Measurements from ENCODE around the gene ZNF2.

ZNF2 gene

DNA sequence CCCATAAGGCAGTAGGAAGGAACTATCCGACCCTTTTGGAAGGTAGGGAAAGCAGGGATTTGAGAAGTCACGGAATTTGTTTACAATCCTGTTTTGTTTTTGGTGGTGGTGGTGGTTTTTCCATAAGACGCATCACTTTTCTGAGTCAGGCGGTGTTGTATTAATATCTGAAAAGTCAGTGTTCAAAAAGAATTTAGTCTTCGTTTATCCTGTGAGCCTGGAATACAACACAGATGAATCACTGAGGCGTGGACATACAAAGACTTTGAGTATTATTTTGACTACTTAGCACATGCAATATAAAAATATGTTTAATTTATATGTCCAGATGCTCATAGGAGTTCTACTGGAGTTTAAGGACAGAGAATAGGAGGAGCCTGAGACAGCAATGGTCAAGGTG, 42.5 kb downstream of the ZNF2 start:
- TF ChIP-seq, protein P1, sequence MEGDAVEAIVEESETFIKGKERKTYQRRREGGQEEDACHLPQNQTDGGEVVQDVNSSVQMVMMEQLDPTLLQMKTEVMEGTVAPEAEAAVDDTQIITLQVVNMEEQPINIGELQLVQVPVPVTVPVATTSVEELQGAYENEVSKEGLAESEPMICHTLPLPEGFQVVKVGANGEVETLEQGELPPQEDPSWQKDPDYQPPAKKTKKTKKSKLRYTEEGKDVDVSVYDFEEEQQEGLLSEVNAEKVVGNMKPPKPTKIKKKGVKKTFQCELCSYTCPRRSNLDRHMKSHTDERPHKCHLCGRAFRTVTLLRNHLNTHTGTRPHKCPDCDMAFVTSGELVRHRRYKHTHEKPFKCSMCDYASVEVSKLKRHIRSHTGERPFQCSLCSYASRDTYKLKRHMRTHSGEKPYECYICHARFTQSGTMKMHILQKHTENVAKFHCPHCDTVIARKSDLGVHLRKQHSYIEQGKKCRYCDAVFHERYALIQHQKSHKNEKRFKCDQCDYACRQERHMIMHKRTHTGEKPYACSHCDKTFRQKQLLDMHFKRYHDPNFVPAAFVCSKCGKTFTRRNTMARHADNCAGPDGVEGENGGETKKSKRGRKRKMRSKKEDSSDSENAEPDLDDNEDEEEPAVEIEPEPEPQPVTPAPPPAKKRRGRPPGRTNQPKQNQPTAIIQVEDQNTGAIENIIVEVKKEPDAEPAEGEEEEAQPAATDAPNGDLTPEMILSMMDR (IDR thresholded peaks at IDR 0.05; ENCODE audit: poor library complexity, severe bottlenecking) = no peak
- peak overlapping the region; percentile 59 for H3K27ac ChIP-seq (ENCODE audit: poor library complexity, severe bottlenecking)
- no peak for DNase-seq (ENCODE audit: low spot score)
- H3K4me3 ChIP-seq (ENCODE audit: severe bottlenecking) = peak overlapping the region; percentile 54
- peaks cover 46% of the 10 kb centered on the region for H3K36me3 ChIP-seq (ENCODE audit: low read depth)
- H3K4me1 ChIP-seq (ENCODE audit: insufficient read depth, poor library complexity, severe bottlenecking) = no peaks in the 10 kb centered on the region
- H3K9me3 ChIP-seq (ENCODE audit: severe bottlenecking) = no peaks in the 10 kb centered on the region
- H3K27me3 ChIP-seq (ENCODE audit: insufficient read depth, poor library complexity, severe bottlenecking) = no peaks in the 10 kb centered on the region
- ATAC-seq (ENCODE audit: low read depth) = no peak

DNA sequence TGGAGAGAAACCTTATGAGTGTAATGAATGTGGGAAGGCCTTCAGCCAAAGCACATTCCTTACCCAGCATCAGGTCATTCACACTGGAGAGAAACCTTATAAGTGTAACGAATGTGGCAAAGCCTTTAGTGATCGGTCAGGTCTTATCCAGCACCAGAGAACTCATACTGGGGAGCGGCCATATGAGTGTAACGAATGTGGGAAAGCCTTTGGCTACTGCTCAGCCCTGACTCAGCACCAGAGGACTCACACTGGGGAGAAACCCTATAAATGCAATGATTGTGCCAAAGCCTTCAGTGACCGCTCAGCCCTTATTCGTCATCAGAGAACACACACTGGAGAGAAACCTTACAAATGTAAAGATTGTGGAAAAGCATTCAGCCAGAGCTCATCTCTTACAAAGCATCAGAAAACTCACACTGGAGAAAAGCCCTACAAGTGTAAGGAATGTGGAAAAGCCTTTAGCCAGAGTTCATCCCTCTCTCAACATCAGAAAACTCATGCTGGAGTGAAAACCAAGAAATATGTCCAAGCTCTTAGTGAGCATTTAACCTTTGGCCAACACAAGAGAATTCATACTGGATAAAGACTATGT, 49.5 kb downstream of the ZNF2 start:
- Histone ChIP-seq H3K4me1 (ENCODE audit: insufficient read depth, poor library complexity, severe bottlenecking) (no peaks in the 10 kb centered on the region), H3K27ac (ENCODE audit: poor library complexity, severe bottlenecking) (no peak overlapping the region), H3K36me3 (ENCODE audit: low read depth) (peaks cover 69% of the 10 kb centered on the region), H3K27me3 (ENCODE audit: insufficient read depth, poor library complexity, severe bottlenecking) (no peaks in the 10 kb centered on the region), H3K4me3 (ENCODE audit: severe bottlenecking) (no peak overlapping the region), H3K9me3 (ENCODE audit: severe bottlenecking) (peaks cover 45% of the 10 kb centered on the region)
- no peak for DNase-seq (ENCODE audit: low spot score)
- TF ChIP-seq, protein P1 (IDR thresholded peaks at IDR 0.05; ENCODE audit: poor library complexity, severe bottlenecking) = no peak
- ATAC-seq (ENCODE audit: low read depth) = no peak

DNA sequence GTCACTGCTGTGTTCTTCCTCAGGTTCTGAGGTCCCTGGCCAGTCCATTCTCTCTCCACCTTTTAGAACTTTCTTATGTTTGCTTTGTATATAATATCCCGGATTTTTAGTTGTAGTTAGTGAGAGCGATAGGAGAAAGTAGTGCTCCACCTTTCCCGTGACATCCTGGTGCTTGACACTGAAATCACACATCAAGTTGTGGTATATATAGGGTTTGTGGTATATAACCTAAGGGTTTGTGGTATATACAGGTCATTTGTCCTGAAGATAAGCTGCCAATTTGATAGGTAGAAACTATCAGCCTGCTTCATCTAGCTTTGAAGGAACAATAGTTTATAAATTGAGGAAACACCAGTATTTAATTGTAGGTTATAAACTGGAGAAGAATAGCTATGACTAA, 54.8 kb downstream of the ZNF2 start:
- no peaks in the 10 kb centered on the region for H3K27me3 ChIP-seq (ENCODE audit: insufficient read depth, poor library complexity, severe bottlenecking)
- H3K27ac ChIP-seq (ENCODE audit: poor library complexity, severe bottlenecking) = no peak overlapping the region
- no peak overlapping the region for H3K4me3 ChIP-seq (ENCODE audit: severe bottlenecking)
- TF ChIP-seq, protein P1 (IDR thresholded peaks at IDR 0.05; ENCODE audit: poor library complexity, severe bottlenecking) = no peak
- DNase-seq (ENCODE audit: low spot score) (no peak), ATAC-seq (ENCODE audit: low read depth) (no peak)
- no peaks in the 10 kb centered on the region for H3K4me1 ChIP-seq (ENCODE audit: insufficient read depth, poor library complexity, severe bottlenecking)
- peaks cover 28% of the 10 kb centered on the region for H3K9me3 ChIP-seq (ENCODE audit: severe bottlenecking)
- peaks cover 16% of the 10 kb centered on the region for H3K36me3 ChIP-seq (ENCODE audit: low read depth)

DNA sequence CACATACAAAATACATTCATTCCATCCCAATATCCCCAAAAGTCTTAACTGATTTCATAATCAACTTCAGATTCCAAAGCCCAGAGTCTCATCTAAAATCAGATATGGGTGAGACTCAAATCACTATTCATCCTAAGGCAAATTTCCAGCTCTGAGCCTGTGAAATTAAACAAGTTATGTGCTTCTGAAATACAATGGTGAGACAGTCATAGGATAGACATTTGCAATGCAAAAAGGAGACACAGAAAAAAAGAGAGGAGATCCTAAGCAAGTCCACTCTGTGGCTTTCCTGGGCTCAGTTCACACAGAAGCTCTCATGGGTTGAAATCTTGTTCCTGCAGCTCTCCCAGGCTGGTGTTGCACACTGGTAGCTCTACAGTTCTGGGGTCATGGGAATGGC, 60.0 kb downstream of the ZNF2 start:
- DNase-seq (ENCODE audit: low spot score) (no peak), ATAC-seq (ENCODE audit: low read depth) (no peak)
- H3K4me3 ChIP-seq (ENCODE audit: severe bottlenecking) = no peak overlapping the region
- H3K27me3 ChIP-seq (ENCODE audit: insufficient read depth, poor library complexity, severe bottlenecking) = no peaks in the 10 kb centered on the region
- no peaks in the 10 kb centered on the region for H3K4me1 ChIP-seq (ENCODE audit: insufficient read depth, poor library complexity, severe bottlenecking)
- TF ChIP-seq, protein P1 (IDR thresholded peaks at IDR 0.05; ENCODE audit: poor library complexity, severe bottlenecking) = no peak
- H3K36me3 ChIP-seq (ENCODE audit: low read depth) = no peaks in the 10 kb centered on the region
- H3K27ac ChIP-seq (ENCODE audit: poor library complexity, severe bottlenecking) = no peak overlapping the region
- H3K9me3 ChIP-seq (ENCODE audit: severe bottlenecking) = peaks cover 4% of the 10 kb centered on the region

DNA sequence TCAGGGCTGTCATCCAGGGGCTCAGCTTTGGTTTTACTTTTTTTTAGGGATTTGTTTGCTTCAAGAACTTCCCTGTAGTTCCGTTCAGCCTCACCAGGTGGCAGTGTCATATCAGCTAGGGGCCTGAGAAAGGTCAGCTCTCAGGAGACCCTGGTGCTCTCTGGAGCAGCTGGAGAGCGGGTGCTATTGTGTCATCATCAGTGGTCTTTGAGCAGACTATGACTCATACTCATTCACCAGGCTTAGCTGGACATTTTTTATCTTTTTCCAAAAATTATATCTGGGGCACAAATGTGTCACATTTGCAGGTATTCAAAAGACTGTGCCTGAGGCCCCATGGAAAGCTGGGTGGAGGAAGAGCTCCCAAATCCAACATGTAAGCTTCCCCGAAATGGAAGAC, 66.1 kb downstream of the ZNF2 start:
- Histone ChIP-seq H3K9me3 (ENCODE audit: severe bottlenecking) (no peaks in the 10 kb centered on the region), H3K27me3 (ENCODE audit: insufficient read depth, poor library complexity, severe bottlenecking) (no peaks in the 10 kb centered on the region), H3K4me1 (ENCODE audit: insufficient read depth, poor library complexity, severe bottlenecking) (no peaks in the 10 kb centered on the region), H3K27ac (ENCODE audit: poor library complexity, severe bottlenecking) (no peak overlapping the region), H3K36me3 (ENCODE audit: low read depth) (no peaks in the 10 kb centered on the region), H3K4me3 (ENCODE audit: severe bottlenecking) (no peak overlapping the region)
- TF ChIP-seq, protein P1 (IDR thresholded peaks at IDR 0.05; ENCODE audit: poor library complexity, severe bottlenecking) = peak; percentile 97
- DNase-seq (ENCODE audit: low spot score) (peak; percentile 61), ATAC-seq (ENCODE audit: low read depth) (peak; percentile 44; the same call in 2 of the 3 replicates)
